NCI-H1417 (cell line): ENCODE results near the gene KCNMB2.
A peak's percentile ranks its signal among the peaks of the same experiment; 100 is the strongest.

Experiments
- DNase-seq, 3 experiments: peaks; one replicate each; lab custom pipeline; 2025; lab: John Stamatoyannopoulos, UW

The KCNMB2 gene

DNA sequence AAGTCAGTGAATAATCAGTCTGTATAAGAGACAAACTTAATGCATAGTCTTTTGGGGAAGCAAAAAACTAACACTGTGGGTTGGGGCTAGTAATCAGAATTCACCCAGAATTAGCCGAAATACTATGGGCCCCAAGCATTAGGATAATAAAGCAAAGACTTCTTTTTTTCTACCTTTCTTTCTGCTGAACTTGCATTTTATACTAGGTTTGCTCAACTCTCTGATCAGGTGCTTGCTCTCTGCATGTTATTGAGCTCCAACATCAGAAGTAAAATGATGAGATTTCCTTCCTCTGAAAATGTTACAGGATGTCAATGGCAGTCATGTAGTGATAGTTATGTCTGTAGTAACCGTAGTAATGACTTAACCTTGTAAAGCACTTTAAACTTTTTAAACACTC lies 216.6 kb downstream of the KCNMB2 start:
- DNase-seq: no peak

DNA sequence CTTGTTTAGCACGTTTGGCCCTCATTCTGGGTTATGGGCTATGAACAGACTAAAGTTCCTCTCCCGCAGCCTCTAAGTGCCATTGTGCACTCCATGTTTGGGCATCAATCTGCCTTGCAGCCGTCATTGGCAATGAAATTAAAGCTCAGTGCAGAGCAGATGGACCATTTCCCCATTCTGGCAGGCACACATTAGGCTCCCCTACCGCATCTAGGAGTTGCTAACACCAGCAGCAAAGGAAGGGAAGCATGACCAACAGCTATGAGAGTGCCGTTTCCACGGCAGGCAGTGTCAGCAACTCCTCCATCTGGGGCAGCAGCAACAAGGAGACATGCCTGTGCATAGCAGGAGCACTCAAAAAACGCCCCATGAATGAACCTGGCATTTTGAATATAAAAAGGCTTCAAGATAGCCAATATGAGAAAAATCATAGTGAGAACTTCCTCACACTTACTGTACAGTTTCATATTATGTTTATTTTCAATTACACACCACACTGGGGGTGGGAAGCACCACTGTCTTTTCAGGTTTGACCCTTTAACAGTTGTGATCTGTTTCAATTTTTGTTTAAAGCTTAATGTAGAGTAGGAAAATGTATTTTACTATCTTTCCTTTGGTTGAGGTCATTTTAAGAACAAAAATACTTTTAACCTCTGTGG lies 218.7 kb downstream of the KCNMB2 start:
- no peak for DNase-seq

DNA sequence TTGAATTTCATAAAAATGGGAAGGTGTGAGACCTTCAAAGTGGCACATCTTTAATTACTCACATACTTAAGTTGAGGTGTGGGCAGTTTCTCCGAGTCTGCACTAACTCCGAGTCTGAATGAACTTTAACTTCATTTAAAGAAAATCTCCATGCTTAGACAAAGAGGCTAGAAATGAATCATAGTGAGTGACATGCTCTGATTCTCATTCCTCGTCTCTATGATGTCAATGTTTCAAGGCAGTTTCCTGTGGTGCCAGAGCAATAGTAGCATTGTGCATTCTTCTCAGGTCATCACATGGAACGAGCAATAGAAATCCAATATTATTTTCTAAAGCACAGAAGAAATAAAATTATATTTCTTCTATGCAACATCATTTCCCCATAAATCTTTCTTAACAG lies 224.8 kb downstream of the KCNMB2 start:
- DNase-seq: no peak

DNA sequence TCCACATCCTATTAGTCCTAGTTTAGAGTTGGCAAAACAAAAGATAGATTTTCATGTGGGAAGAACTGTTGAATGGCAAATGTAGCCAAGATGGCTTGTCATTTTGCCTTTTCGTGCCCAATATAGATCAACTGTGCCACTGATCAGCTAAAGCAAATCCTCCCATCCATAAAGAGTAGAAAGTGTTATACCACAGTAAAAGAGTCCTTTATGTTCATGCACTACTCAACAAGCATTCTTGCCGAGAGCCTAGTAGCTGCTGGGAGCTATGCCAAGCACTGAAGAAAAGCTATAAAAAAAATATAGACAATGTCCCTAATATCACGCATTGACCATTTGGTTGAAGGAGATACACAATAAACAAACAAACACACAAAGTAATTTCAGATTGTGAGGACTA lies 225.2 kb downstream of the KCNMB2 start:
- DNase-seq: no peak

DNA sequence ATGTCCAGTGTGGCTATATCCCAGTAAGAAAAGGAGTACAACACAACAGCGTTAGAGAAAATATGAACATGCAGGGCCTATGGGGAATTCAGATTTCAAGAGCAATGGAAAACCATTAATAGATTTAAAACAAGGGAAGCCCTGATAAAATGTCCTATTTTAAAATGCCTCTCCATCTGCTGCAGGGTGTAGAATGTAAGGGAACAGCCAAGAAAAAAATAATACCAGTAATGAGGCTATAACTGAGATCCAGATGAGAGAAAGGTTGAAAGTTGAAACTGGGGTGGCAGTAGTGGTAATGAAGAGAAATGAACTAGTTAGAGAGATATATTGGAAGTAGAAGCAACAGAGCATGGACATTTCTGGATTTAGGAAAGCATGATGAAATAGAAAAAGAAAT lies 226.1 kb downstream of the KCNMB2 start:
- no peak for DNase-seq

DNA sequence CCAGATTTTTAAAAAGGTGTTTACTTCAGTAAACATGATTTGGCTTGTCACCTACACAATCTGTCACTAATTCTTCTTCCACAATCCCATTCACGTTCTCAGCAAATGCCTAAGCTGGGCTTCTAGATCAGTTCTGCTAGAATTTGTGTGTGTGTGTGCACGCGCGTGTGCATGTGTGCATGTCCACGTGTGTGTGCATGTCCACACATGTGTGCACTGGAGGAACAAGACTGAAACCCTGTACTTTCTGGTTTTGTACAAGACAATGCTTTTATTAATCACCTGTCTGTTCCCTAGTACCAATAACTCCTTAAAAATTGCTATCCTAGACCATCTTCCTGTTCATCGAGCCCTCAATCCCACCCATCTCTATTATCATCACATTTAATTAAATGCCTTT lies 229.2 kb downstream of the KCNMB2 start:
- no peak for DNase-seq

DNA sequence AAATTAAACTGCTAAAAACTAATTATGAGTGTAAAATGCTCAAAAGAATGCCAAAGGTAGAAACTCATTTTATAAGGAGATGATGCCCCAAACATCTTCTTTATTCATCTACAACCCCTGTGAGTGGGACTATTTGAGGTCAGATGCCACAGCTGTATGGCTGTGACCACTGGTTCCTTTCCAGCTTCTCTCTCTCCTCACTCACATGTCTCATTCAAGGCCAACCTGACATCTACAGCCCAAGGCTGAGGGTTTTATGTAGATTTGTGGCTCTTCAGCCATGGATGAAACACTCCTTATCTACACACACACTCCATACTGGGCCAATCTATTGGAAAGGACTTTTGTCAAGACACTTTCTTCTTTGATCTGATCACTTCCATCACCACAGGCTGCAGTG lies 231.3 kb downstream of the KCNMB2 start:
- DNase-seq: no peak

DNA sequence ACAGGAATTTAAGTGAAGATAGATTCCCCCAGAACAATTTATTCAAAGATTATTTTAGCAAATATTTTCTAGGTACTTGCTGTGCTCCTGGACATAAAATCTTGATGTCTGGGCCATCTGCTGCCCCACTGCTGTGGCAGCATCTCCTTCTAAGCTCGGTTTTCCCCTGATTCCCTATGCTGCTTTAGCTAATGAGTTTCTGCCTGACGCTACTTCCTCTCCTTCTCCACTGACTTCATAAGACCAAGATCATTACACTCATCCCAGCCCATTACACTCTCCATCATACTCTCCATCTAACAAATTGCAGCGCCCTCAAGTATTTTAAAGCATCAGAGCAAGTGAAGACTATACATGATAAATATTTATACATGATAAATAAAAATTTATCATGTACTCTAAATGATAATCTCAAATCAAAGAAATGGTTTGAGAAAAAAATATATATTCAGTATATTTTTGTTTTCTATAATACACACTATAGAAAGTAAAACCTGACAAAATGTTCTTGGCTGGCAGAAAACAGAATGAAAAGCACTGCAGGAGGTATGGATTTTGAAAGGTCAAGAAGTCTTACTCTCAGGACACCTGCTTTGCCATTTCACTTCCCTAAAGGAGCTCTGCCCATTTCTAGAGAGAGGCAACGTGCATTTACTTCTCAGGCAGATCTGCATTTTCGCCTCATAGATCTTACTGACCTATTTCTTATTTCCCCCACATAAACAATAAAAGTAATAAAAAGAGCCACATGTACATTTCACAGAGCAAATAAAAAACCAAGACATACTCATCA lies 232.0 kb downstream of the KCNMB2 start:
- no peak for DNase-seq

DNA sequence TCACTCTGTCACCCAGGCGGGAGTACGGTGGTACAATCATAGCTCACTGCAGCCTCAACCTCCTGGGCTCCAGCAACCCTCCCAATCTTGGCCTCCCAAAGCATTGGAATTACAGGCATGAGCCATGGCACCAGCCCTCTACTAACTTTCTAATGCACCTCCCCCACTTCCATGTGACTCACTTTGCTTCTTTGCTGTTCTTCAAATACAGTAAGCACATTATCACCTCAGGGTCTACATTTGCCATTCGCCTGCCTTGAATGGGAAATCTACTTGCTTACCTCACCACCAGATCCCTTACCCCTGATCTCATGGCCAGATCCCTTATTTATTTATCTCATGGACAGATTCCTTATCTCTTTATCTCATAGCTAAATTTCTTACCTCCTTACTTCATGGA lies 235.3 kb downstream of the KCNMB2 start:
- no peak for DNase-seq

DNA sequence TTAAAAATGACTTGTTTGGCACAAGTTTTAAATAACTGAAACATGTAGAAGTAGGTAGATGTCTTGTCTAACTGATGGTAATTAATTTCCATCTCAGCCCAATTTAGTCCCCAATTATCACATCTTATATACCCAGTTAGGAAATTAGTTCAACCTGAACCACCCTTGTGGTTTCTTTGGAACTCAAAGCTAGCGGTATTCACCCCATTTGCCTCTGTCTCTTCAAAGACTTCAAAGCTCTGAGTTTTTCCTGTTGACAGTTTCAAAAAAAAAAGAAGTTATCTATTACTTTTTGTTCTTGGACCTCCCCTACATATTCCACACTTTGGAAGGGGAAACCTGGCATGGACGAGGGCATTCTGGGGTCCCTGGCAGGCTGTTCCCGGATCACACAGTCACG lies 236.5 kb downstream of the KCNMB2 start:
- no peak for DNase-seq

DNA sequence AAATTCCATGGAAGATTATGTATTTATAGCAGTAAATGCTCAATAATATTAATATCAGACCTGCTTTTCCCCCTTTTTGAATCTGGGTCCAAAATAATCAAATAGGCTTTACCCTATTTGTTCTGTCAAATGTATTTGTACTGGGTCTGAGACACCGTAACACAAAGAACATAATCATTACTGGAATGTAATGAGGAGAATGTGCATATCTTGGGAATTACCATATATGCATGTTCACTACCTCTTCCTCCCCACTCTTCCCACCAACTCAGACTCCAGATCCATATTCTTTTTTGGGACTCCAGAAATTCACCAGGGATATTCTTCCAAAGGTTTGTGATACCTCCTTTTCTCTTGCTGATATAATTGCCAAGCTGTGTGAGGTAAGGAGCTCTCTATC lies 237.1 kb downstream of the KCNMB2 start:
- DNase-seq: no peak

DNA sequence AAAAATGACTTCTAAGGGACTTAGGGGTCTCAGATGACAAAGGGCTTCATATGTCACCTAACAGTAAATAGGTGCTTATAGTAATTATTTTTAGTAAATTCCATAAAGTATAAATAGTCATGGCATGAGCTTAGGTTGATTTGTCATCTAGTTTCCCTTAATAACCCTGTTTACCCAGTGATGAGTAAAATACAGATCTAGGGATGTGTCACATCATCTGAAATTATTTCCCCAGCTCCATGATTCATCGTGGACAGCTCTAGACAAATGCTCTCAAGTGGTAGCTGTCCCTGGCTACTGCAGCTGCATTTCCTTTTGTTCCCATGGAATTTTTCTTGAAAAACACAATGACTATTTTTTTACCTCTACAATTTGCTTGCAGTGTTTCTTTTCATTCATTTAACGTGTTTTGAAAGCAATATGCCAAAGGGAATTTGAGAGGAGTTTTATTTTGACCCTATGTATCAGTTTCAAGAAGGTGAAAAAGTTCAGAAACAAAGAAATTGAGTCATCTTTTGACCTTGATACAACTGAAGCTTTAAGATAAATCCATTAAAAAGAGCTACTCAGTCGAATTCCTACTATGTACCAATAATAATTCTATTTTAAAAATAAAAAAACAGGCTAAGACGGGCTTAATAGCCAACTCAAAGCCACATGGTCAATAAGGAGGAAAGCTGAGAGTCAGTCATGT lies 241.6 kb downstream of the KCNMB2 start:
- peak in 2 of 3 experiments; percentile 12 to 62 for DNase-seq

DNA sequence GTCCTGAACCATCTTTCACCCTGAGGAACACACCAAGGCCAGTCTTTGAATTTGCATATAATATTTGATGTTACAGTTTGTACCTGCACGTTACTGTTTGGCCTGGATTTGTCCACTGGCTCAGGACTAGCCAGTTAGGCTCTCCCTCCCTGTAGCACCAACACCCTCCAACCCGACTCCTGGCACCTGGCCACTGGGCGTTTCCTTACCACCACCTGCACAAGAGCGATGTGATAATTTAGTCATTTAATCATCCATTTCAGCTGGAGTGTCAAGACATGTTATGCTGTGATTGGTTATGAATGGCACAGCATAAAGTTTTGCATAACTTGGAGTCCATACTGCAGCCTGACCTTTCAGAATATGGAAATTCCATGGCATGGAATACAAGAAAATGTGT lies 242.4 kb downstream of the KCNMB2 start:
- DNase-seq: peak in 2 of 3 experiments; percentile 66 to 84

DNA sequence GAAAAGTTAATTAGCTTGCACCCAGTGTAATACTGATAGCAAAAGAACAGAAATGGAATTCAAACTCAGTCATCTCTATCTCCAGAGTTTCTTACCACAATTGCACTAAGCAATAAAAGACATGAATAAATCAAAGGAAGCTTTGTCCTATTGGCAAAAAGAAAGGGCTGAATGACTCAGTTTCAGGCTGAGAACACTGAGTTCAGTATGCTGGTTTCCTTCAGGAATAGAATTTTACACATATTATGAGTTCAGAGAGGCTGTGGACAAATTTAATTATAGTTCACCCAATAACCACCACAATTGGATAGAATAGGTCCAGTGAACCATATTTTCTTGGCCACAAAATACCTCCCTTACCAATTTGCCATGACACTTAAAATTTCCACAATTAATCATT lies 249.7 kb downstream of the KCNMB2 start:
- no peak for DNase-seq

DNA sequence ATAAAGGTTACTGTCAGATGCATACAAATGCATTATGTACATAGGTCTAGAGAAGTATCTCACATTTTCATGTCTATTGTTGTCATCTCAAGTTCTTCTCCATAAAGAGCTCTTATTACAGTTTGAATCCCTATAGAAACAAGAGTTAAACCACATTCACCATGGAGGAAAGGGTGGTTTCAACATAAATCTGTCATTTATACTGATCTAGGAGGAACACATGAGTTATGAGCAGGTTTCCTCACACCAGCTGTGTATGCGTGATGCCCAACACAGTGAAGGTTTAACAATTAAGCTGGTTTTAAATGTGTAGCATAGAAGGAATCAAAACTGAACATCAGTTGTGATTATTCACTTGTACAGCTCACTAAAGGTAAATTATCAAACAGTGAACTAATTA lies 251.7 kb downstream of the KCNMB2 start:
- peak in 2 of 3 experiments; percentile 10 to 16 for DNase-seq

DNA sequence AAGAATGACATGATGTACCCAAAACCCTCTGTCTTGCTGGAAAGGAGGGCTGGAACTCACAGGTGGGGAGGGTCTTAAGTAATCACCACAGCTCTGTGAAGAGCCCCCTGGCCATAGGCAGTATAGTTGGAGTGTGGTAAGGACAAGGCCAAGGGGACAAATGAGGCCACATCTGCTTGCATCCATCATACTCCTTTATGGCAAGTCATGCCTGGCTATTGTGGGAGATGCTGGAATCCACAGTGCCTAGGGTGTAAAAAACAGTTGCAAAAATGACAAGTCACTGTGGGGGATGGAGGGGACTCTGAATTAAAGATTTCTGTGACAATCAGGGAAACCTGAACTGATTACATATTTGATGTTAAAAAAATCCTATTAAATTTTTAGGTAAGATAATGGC lies 258.5 kb downstream of the KCNMB2 start:
- DNase-seq: no peak

DNA sequence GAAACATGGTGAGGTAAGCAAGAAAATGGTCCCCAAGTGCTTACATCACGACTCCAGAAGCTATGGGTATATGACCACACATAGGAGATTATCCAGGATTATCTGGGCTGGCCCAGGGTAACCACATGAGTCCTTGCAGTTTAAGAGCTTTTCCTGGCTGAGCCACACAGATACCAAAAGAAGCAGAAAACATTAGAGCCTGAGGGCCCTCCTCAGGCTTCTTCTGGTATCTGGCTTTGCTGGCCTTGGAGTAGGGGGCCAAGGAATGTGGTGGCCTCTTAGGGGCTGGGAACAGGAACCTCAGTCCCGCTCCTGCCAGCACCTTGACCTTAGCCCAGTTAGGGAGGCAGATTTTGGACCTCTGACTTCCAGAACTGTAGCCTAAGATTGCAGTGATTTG lies 259.1 kb downstream of the KCNMB2 start:
- no peak for DNase-seq

DNA sequence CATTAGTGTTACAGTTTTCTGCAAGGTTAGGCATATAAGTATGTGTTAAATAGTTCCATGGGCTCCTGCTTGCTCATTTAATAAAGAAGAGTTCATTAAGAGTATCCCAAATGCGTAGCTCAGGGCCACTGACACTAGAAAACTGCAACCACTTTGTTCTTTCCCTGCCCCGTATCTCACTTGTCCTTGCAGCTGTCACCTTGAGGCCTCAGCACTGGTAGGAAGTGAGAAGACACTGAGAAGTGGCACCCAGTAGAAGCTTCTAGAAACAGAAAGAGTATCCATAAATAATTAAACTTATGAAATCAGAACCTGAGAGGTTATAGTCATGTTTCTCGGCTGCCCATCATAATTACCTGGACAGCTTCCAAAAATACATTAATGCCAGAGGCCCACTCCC lies 266.0 kb downstream of the KCNMB2 start:
- DNase-seq: no peak

DNA sequence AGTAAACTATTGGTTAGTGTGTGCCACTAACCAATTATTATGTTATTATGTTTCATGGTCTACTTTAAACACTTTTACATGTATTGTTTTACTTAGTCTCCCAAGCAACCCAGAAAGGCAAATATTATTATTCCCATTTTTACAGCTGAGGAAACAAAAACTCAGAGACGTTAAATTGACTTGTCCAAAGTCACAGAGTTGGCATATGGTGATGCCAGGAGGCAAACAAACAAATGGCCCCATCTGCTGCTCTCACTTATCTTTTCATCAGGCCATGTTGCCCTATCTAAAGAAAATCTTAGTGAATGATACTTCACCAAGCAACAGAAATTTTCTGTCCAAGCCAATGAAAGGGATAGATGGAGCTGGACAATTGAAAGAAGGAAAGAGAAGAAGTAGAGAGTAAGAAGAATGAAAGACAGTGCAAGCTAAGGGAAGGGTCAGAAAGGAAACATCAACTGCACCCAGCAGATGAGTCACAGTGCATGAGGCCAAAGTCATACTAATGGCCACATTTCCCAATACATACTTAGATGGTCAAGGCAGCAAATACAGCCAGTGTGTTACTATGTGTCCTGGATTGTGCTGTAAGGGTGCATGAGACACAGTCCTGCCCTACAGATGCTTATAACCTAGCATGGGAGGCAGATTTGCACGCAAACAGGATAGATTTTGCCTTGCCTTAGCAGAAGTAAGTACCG lies 266.9 kb downstream of the KCNMB2 start:
- DNase-seq: peak in 2 of 3 experiments; percentile 50 to 82

DNA sequence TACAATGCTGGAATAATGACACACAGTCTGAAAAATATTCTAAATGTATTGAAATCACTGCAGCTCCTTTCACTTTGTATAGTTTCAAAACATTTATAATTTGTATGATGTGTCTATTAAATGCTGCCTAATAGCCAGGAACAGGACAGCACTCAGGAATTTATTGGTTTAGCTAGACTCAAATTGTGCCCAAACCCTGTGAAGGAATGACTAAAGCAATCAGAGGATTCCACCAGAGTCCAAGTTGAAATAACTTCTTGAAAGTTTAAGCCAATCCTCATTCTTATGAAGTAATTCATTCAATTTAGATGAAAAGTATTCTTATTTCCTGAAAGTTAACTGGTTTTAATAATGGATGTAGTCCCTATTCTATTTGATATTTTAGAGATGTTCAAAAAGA lies 268.4 kb downstream of the KCNMB2 start:
- no peak for DNase-seq

DNA sequence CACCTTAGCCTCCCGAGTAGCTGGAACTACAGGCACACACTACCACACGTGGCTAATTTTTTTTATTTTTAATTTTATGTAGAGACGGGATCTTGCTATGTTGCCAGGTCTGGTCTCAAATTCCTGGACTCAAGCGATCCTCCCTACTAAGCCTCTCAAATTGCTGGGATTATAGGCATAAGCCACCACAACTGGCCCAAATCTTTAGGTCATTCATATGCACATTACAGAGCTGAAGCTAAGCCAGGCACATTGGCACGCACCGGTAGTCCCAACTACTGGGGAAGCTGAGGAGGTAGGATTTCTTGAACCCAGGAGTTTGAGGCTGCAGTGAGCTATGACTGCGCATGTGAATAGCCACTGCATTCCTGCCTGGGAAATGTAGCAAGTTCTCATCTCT lies 269.5 kb downstream of the KCNMB2 start:
- DNase-seq: no peak

DNA sequence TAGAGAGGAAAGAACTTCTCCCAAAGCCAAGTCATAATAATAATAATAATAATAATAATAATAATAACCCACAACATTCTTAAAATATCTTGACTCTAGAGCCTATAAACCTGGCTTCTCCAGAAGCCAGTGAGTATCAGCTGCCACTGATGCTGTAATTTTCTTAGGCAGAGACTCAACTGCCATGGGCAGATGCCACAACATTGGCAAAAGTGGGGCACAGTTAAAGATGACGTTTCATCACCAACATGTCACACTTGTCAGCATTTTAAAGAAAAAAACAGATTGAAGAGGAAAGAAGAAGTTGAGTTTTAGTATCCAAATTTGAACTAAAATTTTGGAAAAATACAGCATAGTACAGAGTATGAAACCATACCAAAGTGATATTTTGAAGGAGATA lies 270.4 kb downstream of the KCNMB2 start:
- DNase-seq: no peak

DNA sequence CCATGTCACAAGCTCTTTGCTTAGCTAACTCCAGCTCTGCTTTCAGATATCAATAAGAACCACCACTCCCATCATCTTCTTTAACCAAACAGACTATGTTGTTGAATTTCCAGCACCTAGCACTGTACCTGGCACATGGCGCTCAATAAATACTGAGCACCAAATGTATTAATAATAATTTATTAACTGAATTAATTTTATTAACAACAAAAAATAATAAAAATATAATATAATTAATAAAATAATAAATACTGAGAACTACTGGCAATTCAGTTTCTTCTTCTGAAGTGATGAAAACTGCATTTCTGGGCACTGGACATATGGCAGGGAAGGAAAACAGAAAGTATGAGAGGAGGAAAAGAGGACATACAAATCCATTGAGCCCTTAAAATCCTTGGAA lies 271.5 kb downstream of the KCNMB2 start:
- DNase-seq: no peak
